HG03439 (cell line): ENCODE data around the gene CAMLG.

Experiments used
- ATAC-seq: cut with Tn5 transposase; IDR thresholded peaks from one replicate; pipeline ENCODE4 v1.9.1; 2021; ENCODE audit warnings: mild to moderate bottlenecking, moderate library complexity; ENCODE audit not compliant: unreplicated experiment

The CAMLG gene

DNA sequence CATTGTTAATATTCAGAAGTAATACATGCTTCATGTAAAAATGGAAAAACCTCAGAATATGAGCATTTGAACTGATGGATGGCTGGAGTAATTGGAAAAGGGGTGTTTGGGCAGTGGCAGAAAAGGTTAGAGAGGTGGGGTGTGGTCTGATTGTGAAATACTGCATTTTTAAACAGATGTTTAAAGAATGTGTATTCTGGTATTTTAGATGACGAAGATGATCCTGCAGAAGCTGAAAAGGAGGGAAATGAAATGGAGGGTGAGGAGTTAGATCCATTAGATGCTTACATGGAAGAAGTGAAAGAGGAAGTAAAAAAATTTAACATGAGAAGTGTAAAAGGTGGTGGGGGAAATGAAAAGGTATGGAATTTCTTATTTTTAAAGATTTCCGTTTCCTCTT is 39.0 kb downstream of the CAMLG start:
- no peak for ATAC-seq

DNA sequence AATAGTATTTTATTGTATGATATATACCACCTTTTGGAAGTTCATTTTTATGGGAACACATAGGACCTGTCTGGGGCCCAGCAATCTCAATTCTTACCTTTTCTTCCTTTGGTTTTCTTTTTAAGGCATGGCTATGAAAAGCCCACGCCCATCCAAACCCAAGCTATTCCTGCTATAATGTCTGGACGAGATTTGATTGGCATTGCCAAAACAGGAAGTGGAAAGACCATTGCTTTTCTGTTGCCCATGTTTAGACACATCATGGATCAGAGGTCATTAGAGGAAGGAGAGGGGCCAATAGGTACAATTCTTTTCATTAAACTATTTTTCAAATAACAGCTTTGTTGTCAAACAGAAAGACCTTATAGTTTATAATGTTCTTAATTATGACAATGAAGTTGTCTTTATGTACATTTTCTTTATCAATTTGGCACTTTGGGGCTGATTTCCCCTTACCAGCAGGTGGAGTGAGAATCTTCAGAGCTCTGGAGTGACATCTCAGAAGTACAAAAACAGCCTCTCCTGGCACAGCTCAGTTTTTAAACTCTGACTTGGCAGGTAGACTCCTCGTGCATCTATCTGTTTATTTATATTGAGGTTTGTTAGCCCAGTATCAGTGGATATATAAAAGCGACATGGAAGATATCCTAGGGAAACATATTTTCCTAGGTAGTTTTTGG is 46.0 kb downstream of the CAMLG start:
- ATAC-seq: no peak

DNA sequence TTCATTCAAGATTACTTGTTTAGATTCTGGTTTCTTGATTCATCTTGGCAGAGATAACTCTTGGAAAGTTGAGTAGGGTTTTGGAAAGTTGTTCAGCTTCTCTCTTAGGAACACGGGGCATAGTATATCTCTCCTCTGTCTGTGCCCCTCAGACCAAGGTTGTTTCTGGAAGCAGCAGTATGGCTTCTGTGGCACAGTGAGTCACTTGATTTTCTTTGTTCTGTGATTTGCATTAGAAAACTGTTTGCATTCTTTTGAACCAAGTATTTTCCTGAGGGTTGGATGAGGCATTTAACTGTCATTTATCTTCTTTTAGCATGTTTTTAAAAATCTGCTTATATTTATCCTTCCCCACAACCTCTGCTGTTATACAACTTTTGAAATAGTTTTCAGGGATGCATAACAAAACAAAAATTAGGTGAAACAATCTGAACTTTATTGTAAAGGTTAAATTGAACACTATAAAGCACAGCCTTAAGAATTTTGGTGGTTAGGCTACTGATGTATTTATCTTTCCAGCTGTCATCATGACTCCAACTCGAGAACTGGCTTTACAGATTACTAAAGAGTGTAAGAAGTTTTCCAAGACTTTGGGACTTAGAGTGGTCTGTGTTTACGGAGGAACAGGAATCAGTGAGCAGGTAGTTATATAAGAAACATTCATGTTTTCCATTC is 46.7 kb downstream of the CAMLG start:
- ATAC-seq: no peak

DNA sequence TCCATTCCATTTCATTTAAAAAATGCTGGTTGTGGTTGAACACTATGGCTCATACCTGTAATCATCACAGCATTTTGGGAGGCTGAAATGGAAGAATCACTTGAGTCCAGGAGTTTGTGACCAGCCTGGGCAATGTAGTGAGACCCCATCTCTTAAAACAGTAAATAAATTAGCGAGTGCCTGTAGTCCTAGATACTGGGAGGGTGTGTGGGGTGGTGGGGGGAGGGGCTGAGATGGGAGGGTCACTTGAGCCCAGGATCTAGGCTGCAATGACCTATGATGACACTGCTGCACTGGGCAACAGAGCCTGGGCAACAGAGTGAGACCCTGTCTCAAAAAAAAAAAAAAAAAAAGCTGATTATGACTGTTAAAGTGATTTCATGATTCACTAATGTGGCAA is 49.3 kb downstream of the CAMLG start:
- ATAC-seq: no peak

DNA sequence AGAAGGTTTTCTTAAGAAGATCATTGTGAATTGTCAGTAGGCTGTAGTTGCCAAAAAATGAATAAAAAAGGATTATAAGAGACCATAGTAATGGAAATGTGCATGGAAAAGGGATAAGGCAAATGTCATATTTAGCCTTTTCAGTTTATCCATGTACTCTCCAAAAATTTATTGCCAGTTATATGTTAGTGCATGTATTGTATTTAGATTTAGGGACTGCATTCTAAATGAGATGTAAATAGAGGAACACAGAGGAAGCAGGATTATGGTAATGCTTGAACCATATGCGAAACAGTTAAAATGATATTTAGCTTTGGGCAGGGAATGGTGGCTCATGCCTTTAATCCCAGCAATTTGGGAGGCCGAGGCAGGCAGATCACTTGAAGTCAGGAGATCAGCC is 53.2 kb downstream of the CAMLG start:
- no peak for ATAC-seq

DNA sequence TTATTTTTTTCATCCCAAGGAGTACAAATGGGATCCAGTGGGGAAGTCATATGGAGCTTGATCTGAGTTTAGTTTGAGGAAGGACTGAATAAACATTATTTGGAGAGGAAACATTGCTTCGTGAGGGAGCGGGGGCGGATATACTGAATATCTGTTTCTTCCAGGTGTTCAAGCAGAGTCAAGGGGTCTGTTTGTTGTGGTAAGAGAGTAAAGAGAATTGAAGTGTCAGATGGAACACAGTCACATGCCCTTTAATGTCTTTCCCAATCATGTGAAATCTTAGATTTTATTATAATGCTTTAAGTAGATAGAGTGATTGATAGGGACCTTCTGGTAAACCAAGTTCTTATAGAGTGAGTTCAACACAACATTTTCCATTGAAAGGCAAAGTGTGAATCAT is 53.9 kb downstream of the CAMLG start:
- no peak for ATAC-seq

DNA sequence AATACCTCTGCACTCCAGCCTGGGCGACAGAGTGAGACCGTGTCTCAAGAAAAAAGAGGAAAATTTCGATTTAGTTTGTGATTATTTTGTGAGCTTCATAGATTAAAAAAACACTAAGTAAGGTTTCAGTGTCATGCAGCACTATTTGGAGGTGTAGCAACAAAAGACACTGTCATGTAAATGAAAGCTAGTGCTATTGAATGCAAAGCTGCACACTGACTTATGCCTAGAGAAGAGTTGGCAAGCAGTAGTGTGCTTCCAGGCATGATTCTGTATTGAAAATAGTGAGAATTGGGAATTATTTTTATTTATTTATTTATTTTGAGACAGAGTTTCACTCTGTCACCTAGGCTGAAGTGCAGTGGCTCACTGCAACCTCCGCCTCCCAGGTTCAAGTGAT is 54.8 kb downstream of the CAMLG start:
- ATAC-seq: no peak

DNA sequence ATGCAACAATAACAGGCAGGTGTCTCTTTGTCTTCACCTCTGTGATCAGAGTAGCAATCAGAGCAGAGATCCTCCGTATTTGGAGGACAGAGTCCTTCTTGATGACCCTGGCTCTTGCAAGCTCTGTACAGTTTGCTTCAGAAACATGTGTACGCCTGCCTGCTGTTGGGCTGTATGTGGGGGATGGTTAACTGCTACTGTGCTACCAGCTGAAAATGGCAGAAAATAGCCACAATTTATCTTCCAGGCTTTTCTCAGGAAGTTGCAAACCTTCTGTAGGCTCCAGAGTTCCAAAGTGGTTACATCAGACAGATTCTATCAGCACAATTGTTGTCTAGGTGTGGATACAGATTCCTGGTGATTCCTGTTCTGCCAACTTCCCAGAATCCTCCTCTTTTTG is 55.7 kb downstream of the CAMLG start:
- ATAC-seq: no peak

DNA sequence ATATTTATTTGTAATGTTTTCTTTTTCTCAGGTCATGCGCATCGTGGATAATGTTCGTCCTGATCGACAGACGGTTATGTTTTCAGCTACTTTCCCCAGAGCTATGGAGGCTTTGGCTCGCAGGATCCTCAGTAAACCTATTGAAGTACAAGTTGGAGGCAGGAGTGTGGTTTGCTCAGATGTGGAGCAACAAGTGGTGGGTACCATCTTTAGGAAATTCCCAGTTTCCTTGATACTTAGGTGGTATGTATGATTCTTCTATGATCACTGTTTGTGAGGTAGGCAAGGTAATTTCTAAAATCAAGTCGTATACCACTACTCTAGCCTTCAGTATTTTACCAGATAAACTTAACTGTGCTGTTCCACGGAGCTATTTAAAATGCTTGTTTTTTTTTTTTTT is 56.5 kb downstream of the CAMLG start:
- no peak for ATAC-seq

DNA sequence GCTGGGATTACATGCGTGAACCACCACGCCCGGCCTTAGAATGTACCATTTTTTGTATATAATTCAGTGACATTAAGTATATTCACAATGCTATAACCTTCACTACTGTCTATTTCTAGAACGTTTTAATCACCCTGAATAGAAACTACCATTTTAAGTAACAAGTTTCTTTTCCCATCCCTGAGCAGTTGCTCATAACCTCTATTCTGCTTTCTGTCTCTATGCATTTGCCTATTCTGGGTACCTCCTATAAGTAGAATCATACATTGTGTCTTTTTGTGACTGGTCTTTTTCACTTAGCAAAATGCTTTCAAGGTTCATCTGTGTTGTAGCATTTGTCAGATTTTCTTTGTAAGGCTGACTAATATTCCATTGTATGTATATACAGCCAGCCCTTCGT is 60.1 kb downstream of the CAMLG start:
- ATAC-seq: no peak
